HCT116 (cell line): ENCODE data around the gene DDX24. TPM values are rescaled to one million over a fixed set of nuclear protein-coding genes. Genes with fewer than 3 reads are reported as not detected.

Experiments used
- ATAC-seq: fragments of 200-7000 bp; cut with Tn5 transposase; 2 replicates; pipeline ENCODE4 v1.9.1; 2020; ENCODE audit warnings: mild to moderate bottlenecking, moderate library complexity
- BruUV-seq: library from RNA; stranded (reverse); fragments of 400-500 nt; replicated peaks from 2 replicates; lab custom pipeline; 2021; lab: Mats Ljungman, UMichigan
- CTCF ChIA-PET: fragments of 300-600 bp; sonication (Branson Sonifier 250); formaldehyde crosslinking; loops from one replicate; lab custom pipeline; 2021; ENCODE audit warnings: antibody characterized with exemption; lab: Charles Lee
- POLR2A ChIA-PET: fragments of 300-600, 350-600 bp; sonication (Branson Sonifier 250); formaldehyde crosslinking; loops from one replicate; lab custom pipeline; 2021; ENCODE audit warnings: antibody characterized with exemption; lab: Charles Lee
- RAD21 ChIA-PET, 2 experiments: fragments of 300-600 bp; sonication (Branson Sonifier 250); formaldehyde crosslinking; loops; one replicate each; lab custom pipeline; 2023; ENCODE audit warnings: low total read pairs in 2 of 2; ENCODE audit not compliant: uncharacterized antibody in 2 of 2, unreplicated experiment in 2 of 2, low non-redundant PET in 1 of 2; lab: Charles Lee
- DNase-seq: peaks from one replicate; pipeline ENCODE4 v3.0.0-alpha.2; 2010; ENCODE audit warnings: low read depth, low spot score
- H2AFZ ChIP-seq: fragments of 200-600 bp; shearing (Covaris generic), sonication (generic); 2 replicates; pipeline ENCODE4 v1.6.1; 2017; ENCODE audit warnings: low read depth, mixed run types, mixed read lengths, antibody characterized with exemption, low read length; ENCODE audit not compliant: poor library complexity, severe bottlenecking
- H3K27ac ChIP-seq: 2 replicates; pipeline ENCODE4 v1.5.1; 2012; ENCODE audit warnings: low read depth, low read length
- H3K27me3 ChIP-seq: fragments of 200-600 bp; sonication (generic); 2 replicates; pipeline ENCODE4 v1.6.1; 2016; ENCODE audit warnings: mixed run types, low read length, mixed read lengths; ENCODE audit not compliant: insufficient read depth
- H3K36me3 ChIP-seq, 2 experiments: fragments of 200-500 bp in 1 of 2; fragments of 200-600 bp in 1 of 2; sonication (Bioruptor generic) in 1 of 2; sonication (generic) in 1 of 2; 2 replicates each; pipeline versions ENCODE4 v1.5.1 to v1.6.1; 2014 to 2016; ENCODE audit warnings: low read length in 2 of 2, inconsistent platforms in 1 of 2, mixed read lengths in 1 of 2, mixed run types in 1 of 2; ENCODE audit not compliant: insufficient read depth in 2 of 2, control insufficient read depth in 1 of 2
- H3K4me1 ChIP-seq, 2 experiments: fragments of 200-600 bp in 1 of 2; sonication (generic) in 1 of 2; 2 replicates each; pipeline versions ENCODE4 v1.5.1 to v1.6.1; 2012 to 2017; ENCODE audit warnings: low read length in 2 of 2, inconsistent platforms in 1 of 2, mild to moderate bottlenecking in 1 of 2, mixed read lengths in 1 of 2, mixed run types in 1 of 2, moderate library complexity in 1 of 2; ENCODE audit not compliant: insufficient read depth in 2 of 2, control insufficient read depth in 1 of 2
- H3K4me2 ChIP-seq: fragments of 200-600 bp; sonication (generic); 2 replicates; pipeline ENCODE4 v1.6.1; 2017; ENCODE audit warnings: mixed run types, low read length, mixed read lengths
- H3K4me3 ChIP-seq, 2 experiments: fragments of 200-600 bp in 1 of 2; sonication (generic) in 1 of 2; replicated peaks in 1 of 2; 2 replicates each; pipeline ENCODE4 v1.5.1; 2011 to 2016; ENCODE audit warnings: low read length in 2 of 2, control low read depth in 1 of 2, low read depth in 1 of 2, mild to moderate bottlenecking in 1 of 2, mixed read lengths in 1 of 2, mixed run types in 1 of 2
- H3K79me2 ChIP-seq: fragments of 200-600 bp; sonication (generic); 2 replicates; pipeline ENCODE4 v1.6.1; 2017; ENCODE audit warnings: mild to moderate bottlenecking, mixed run types, low read length, moderate library complexity, mixed read lengths; ENCODE audit not compliant: insufficient read depth
- H3K9ac ChIP-seq: fragments of 200-600 bp; sonication (generic); 2 replicates; pipeline ENCODE4 v1.6.1; 2016; ENCODE audit warnings: low read length, mixed read lengths
- H3K9me2 ChIP-seq: fragments of 200-600 bp; sonication (generic), shearing (Covaris generic); 2 replicates; pipeline ENCODE4 v1.6.1; 2017; ENCODE audit warnings: mixed run types, mild to moderate bottlenecking, moderate library complexity; ENCODE audit not compliant: insufficient read depth
- H3K9me3 ChIP-seq, 2 experiments: fragments of 200-500 bp in 1 of 2; fragments of 200-600 bp in 1 of 2; sonication (Bioruptor generic) in 1 of 2; sonication (generic) in 1 of 2; 2 replicates each; pipeline ENCODE4 v1.6.1; 2014 to 2017; ENCODE audit warnings: low read length in 2 of 2, mixed read lengths in 2 of 2, inconsistent platforms in 1 of 2, low read depth in 1 of 2, mild to moderate bottlenecking in 1 of 2, mixed run types in 1 of 2, moderate library complexity in 1 of 2; ENCODE audit not compliant: control insufficient read depth in 1 of 2, insufficient read depth in 1 of 2
- H4K20me1 ChIP-seq: fragments of 200-600 bp; sonication (generic), shearing (Covaris generic); 2 replicates; pipeline ENCODE4 v1.6.1; 2017; ENCODE audit warnings: mixed run types, mild to moderate bottlenecking, moderate library complexity; ENCODE audit not compliant: insufficient read depth
- ATF3 ChIP-seq: IDR thresholded peaks from 2 replicates; pipeline ENCODE4 v1.6.1; 2012
- CBX3 ChIP-seq: IDR thresholded peaks from 2 replicates; pipeline ENCODE4 v1.6.1; 2012; ENCODE audit warnings: low read depth
- CEBPB ChIP-seq: IDR thresholded peaks from 2 replicates; pipeline ENCODE4 v1.6.1; 2012; ENCODE audit warnings: low read depth
- CTCF ChIP-seq, 3 experiments: fragments of 200-600 bp in 1 of 3; sonication (generic) in 1 of 3; IDR thresholded peaks in 2 of 3; conservative IDR thresholded peaks in 1 of 3; 2 replicates each; pipeline ENCODE4 v1.5.1; 2012 to 2017; ENCODE audit warnings: low read depth in 2 of 3, low read length in 2 of 3, antibody characterized with exemption in 1 of 3, borderline replicate concordance in 1 of 3, control low read depth in 1 of 3, mild to moderate bottlenecking in 1 of 3, mixed read lengths in 1 of 3, mixed run types in 1 of 3, moderate library complexity in 1 of 3; ENCODE audit not compliant: insufficient read depth in 1 of 3
- ELF1 ChIP-seq: IDR thresholded peaks from 2 replicates; pipeline ENCODE4 v1.6.1; 2012; ENCODE audit warnings: low read depth, borderline replicate concordance
- EZH2phosphoT487 ChIP-seq: fragments of 200-600 bp; IDR thresholded peaks from 2 replicates; pipeline ENCODE4 v1.6.1; 2018; ENCODE audit warnings: antibody characterized with exemption, borderline replicate concordance
- JUND ChIP-seq: IDR thresholded peaks from 2 replicates; pipeline ENCODE4 v1.6.1; 2012
- MAX ChIP-seq: IDR thresholded peaks from 2 replicates; pipeline ENCODE4 v1.6.1; 2012
- POLR2A ChIP-seq: IDR thresholded peaks from 2 replicates; pipeline ENCODE4 v1.7.0; 2011; ENCODE audit warnings: borderline replicate concordance; ENCODE audit not compliant: insufficient read depth, insufficient read length; ENCODE audit errors: extremely low read depth
- POLR2AphosphoS5 ChIP-seq: IDR thresholded peaks from 2 replicates; pipeline ENCODE4 v1.6.1; 2011; ENCODE audit warnings: mild to moderate bottlenecking, low read depth, low read length, moderate library complexity
- RAD21 ChIP-seq: IDR thresholded peaks from 2 replicates; pipeline ENCODE4 v1.6.1; 2012; ENCODE audit warnings: low read depth, mild to moderate bottlenecking
- REST ChIP-seq: IDR thresholded peaks from 2 replicates; pipeline ENCODE4 v1.6.1; 2012; ENCODE audit warnings: low read depth
- SRF ChIP-seq: IDR thresholded peaks from 2 replicates; pipeline ENCODE4 v1.6.1; 2012; ENCODE audit warnings: low read depth
- YY1 ChIP-seq: IDR thresholded peaks from 2 replicates; pipeline ENCODE4 v1.6.1; 2011; ENCODE audit warnings: low read length, low read depth, moderate library complexity, mild to moderate bottlenecking; ENCODE audit not compliant: insufficient replicate concordance; ENCODE audit errors: extremely low read depth
- ZBTB33 ChIP-seq: IDR thresholded peaks from 2 replicates; pipeline ENCODE4 v1.6.1; 2011; ENCODE audit warnings: mild to moderate bottlenecking, low read length, moderate library complexity; ENCODE audit not compliant: insufficient replicate concordance; ENCODE audit errors: extremely low read depth
- ZFX ChIP-seq: fragments of 450-650 bp; IDR thresholded peaks from 2 replicates; pipeline ENCODE4 v1.6.1; 2017
- ZNF274 ChIP-seq: fragments of 200-500 bp; sonication (Bioruptor generic); IDR thresholded peaks from 2 replicates; pipeline ENCODE4 v1.6.1; 2014; ENCODE audit warnings: mild to moderate bottlenecking, low read depth, low read length, inconsistent platforms
- intact Hi-C: fragments of 100-400 bp; cut with micrococcal nuclease; formaldehyde crosslinking; loops from 2 replicates; pipeline ENCODE4 v1.10.0; 2022
- total RNA-seq: library from RNA; stranded (reverse); gene quantifications from one replicate; pipeline ENCODE4 v1.2.1, GENCODE V29; 2021; ENCODE audit not compliant: unreplicated experiment

The DDX24 gene
- total RNA-seq, 1 experiment from 2014 or later, result 169 TPM

- ChIA-PET CTCF (interaction anchor here (1.0 kb wide), 1 partner anchor 172 kb away, joined by 3 read pairs; no protein-coding TSS in a partner anchor), RAD21 (no interaction called here), POLR2A (no interaction called here)
- Histone ChIP-seq H3K9me2 (no peaks in the 10 kb centered on the region), H2AFZ (no peak overlapping the region), H3K27me3 (no peaks in the 10 kb centered on the region), H3K9me3 (no peaks in the 10 kb centered on the region), H3K4me2 (no peak overlapping the region), H4K20me1 (no peaks in the 10 kb centered on the region), H3K9ac (no peak overlapping the region), H3K79me2 (no peaks in the 10 kb centered on the region), H3K27ac (no peak overlapping the region), H3K4me1 (peaks cover 0 to 18% of the 10 kb centered on the region in 2 experiments; a peak in 1 of 4 replicates), H3K36me3 (no peaks in the 10 kb centered on the region), H3K4me3 (no peak overlapping the region)
- BruUV-seq, result no TSS peak
- no peak for ATAC-seq
- intact Hi-C loops, result no loop called here
- no peak for TF ChIP-seq POLR2A
- no peak for TF ChIP-seq MAX
- no peak for TF ChIP-seq SRF
- no peak for TF ChIP-seq ZBTB33
- TF ChIP-seq RAD21, result no peak
- TF ChIP-seq YY1, result no peak
- no peak for TF ChIP-seq ZNF274
- no peak for TF ChIP-seq CTCF (IDR thresholded peaks at IDR 0.05 in 2 of 3, conservative IDR thresholded peaks at IDR 0.05 in 1 of 3; ENCODE audit: borderline replicate concordance in 1 of 3, insufficient read depth in 1 of 3, low read depth in 2 of 3, low read length in 2 of 3)
- no peak for TF ChIP-seq CBX3
- no peak for TF ChIP-seq ELF1
- no peak for TF ChIP-seq CEBPB
- TF ChIP-seq JUND, result no peak
- TF ChIP-seq ZFX, result no peak
- TF ChIP-seq ATF3, result no peak
- TF ChIP-seq REST, result no peak
- TF ChIP-seq POLR2AphosphoS5, result no peak
- TF ChIP-seq EZH2phosphoT487, result no peak
- no peak for DNase-seq
Measured at GRCh38 chr14:94111276-94112095, 30.5 kb upstream of the DDX24 start.
